C4-2B (cell line): ENCODE results near the gene PRUNE1.

Experiments
- CTCF ChIP-seq: fragments of 450-650 bp; conservative IDR thresholded peaks from 2 replicates; pipeline ENCODE4 v1.5.1; 2017; ENCODE audit warnings: mild to moderate bottlenecking
- ZFX ChIP-seq: fragments of 450-650 bp; IDR thresholded peaks from 2 replicates; pipeline ENCODE4 v1.6.1; 2017

- TF ChIP-seq CTCF (no peak), ZFX (no peak)
Observed at GRCh38 chr1:151007853-151008243, 401 bp upstream of the PRUNE1 start.
